Neural progenitor cell (in vitro differentiated cells): Measurements from ENCODE around the gene ALAS1. TPM values are rescaled to one million over a fixed set of nuclear protein-coding genes. Genes with fewer than 3 reads are reported as not detected.

Source experiments
- DNase-seq: peaks from one replicate; pipeline ENCODE4 v3.0.0-alpha.2; 2016; ENCODE audit warnings: low spot score
- H2AFZ ChIP-seq: fragments of 200-600 bp; sonication (generic); replicated peaks from 2 replicates; pipeline ENCODE4 v1.6.1; 2016; ENCODE audit warnings: antibody characterized with exemption
- H3F3A ChIP-seq: fragments of 200-600 bp; sonication (generic); 2 replicates; pipeline ENCODE4 v1.6.1; 2016; ENCODE audit warnings: antibody characterized with exemption, low read depth
- H3K27ac ChIP-seq: fragments of 200-600 bp; sonication (generic); 2 replicates; pipeline ENCODE4 v1.5.1; 2016; ENCODE audit warnings: mild to moderate bottlenecking
- H3K27me3 ChIP-seq: fragments of 200-600 bp; sonication (generic); 2 replicates; pipeline ENCODE4 v1.6.1; 2016; ENCODE audit warnings: mild to moderate bottlenecking, moderate library complexity
- H3K36me3 ChIP-seq: fragments of 200-600 bp; sonication (generic); 2 replicates; pipeline ENCODE4 v1.5.1; 2016
- H3K4me1 ChIP-seq: fragments of 200-600 bp; sonication (generic); 2 replicates; pipeline ENCODE4 v1.6.1; 2016; ENCODE audit warnings: mixed run types
- H3K4me2 ChIP-seq: fragments of 200-600 bp; sonication (generic); 2 replicates; pipeline ENCODE4 v1.6.1; 2016
- H3K4me3 ChIP-seq: fragments of 200-600 bp; sonication (generic); 2 replicates; pipeline ENCODE4 v1.5.1; 2016
- H3K79me2 ChIP-seq: fragments of 200-600 bp; sonication (generic); 2 replicates; pipeline ENCODE4 v1.6.1; 2016; ENCODE audit warnings: low read depth
- H3K9ac ChIP-seq: fragments of 200-600 bp; sonication (generic); 2 replicates; pipeline ENCODE4 v1.6.1; 2016
- H3K9me3 ChIP-seq: fragments of 200-600 bp; sonication (generic); 2 replicates; pipeline ENCODE4 v1.5.1; 2016; ENCODE audit warnings: low read depth
- H4K20me1 ChIP-seq: fragments of 200-600 bp; sonication (generic); 2 replicates; pipeline ENCODE4 v1.6.1; 2016; ENCODE audit warnings: low read depth
- H3K27ac Mint-ChIP-seq: 3 replicates; pipeline ENCODE4 v1.8.0; 2021; ENCODE audit warnings: mixed read lengths
- H3K27me3 Mint-ChIP-seq: 2 replicates; pipeline ENCODE4 v1.8.0; 2022; ENCODE audit warnings: low read depth, mild to moderate bottlenecking, inconsistent platforms, moderate library complexity, mixed read lengths; ENCODE audit not compliant: insufficient read depth
- H3K36me3 Mint-ChIP-seq: 3 replicates; pipeline ENCODE4 v1.8.0; 2021; ENCODE audit warnings: mixed read lengths
- H3K4me1 Mint-ChIP-seq: 3 replicates; pipeline ENCODE4 v1.8.0; 2021; ENCODE audit warnings: mixed read lengths
- H3K4me3 Mint-ChIP-seq: 3 replicates; pipeline ENCODE4 v1.8.0; 2021; ENCODE audit warnings: mild to moderate bottlenecking, moderate library complexity, mixed read lengths
- H3K9me3 Mint-ChIP-seq: 3 replicates; pipeline ENCODE4 v1.8.0; 2020; ENCODE audit warnings: mixed read lengths
- CTCF ChIP-seq: fragments of 200-600 bp; sonication (generic); IDR thresholded peaks from 2 replicates; pipeline ENCODE4 v1.5.1; 2017; ENCODE audit warnings: antibody characterized with exemption, mild to moderate bottlenecking
- EZH2 ChIP-seq: fragments of 200-600 bp; sonication (generic); IDR thresholded peaks from 2 replicates; pipeline ENCODE4 v1.6.1; 2017; ENCODE audit warnings: antibody characterized with exemption, mild to moderate bottlenecking, moderate library complexity
- EZH2phosphoT487 ChIP-seq: fragments of 200-600 bp; sonication (generic); IDR thresholded peaks from 2 replicates; pipeline ENCODE4 v1.6.1; 2017; ENCODE audit warnings: antibody characterized with exemption
- total RNA-seq: library from RNA; depleted of rRNA; stranded (reverse); fragments of >200 nt; gene quantifications from 2 replicates; pipeline ENCODE4 v1.2.3, GENCODE V29; 2015; ENCODE audit warnings: low replicate concordance

ALAS1 gene
- total RNA-seq, 1 donor from 2014 or later = 35.0 TPM

GRCh38 chr3:52218937-52219650 is 21.1 kb downstream of the ALAS1 start:
- Mint-ChIP-seq H3K9me3 (no peaks in the 10 kb centered on the region), H3K36me3 (peaks cover 13% of the 10 kb centered on the region), H3K27ac (no peak overlapping the region), H3K4me1 (peaks cover 2% of the 10 kb centered on the region), H3K27me3 (peaks cover 3% of the 10 kb centered on the region), H3K4me3 (no peak overlapping the region)
- no peaks in the 10 kb centered on the region for H3K79me2 ChIP-seq
- TF ChIP-seq EZH2 = no peak
- TF ChIP-seq CTCF = no peak
- no peak for TF ChIP-seq EZH2phosphoT487
- H3K9ac ChIP-seq = no peak overlapping the region
- DNase-seq = peak; percentile 36
- no peak overlapping the region for H3K27ac ChIP-seq
- no peaks in the 10 kb centered on the region for H4K20me1 ChIP-seq
- H3K4me2 ChIP-seq = no peak overlapping the region
- H2AFZ ChIP-seq = no peak overlapping the region
- H3K4me3 ChIP-seq = no peak overlapping the region
- peaks cover 3% of the 10 kb centered on the region for H3K4me1 ChIP-seq
- H3F3A ChIP-seq = no peaks in the 10 kb centered on the region
- H3K9me3 ChIP-seq = no peaks in the 10 kb centered on the region
- no peaks in the 10 kb centered on the region for H3K36me3 ChIP-seq
- no peaks in the 10 kb centered on the region for H3K27me3 ChIP-seq

- no peak for TF ChIP-seq EZH2phosphoT487
- TF ChIP-seq EZH2 = no peak
- peak; percentile 93 for TF ChIP-seq CTCF
- DNase-seq = peak; percentile 89
- Histone ChIP-seq H4K20me1 (no peaks in the 10 kb centered on the region), H3K79me2 (no peaks in the 10 kb centered on the region), H3K4me1 (peaks cover 3% of the 10 kb centered on the region), H3K36me3 (no peaks in the 10 kb centered on the region), H3K27me3 (no peaks in the 10 kb centered on the region), H3K4me3 (no peak overlapping the region), H3F3A (no peaks in the 10 kb centered on the region), H3K9me3 (no peaks in the 10 kb centered on the region), H3K27ac (no peak overlapping the region), H2AFZ (peak overlapping the region; percentile 90), H3K4me2 (no peak overlapping the region), H3K9ac (no peak overlapping the region)
- Mint-ChIP-seq H3K27ac (peak overlapping the region; percentile 50), H3K36me3 (peaks cover 6% of the 10 kb centered on the region), H3K4me1 (peaks cover 2% of the 10 kb centered on the region), H3K4me3 (no peak overlapping the region), H3K27me3 (peaks cover 2% of the 10 kb centered on the region), H3K9me3 (no peaks in the 10 kb centered on the region)
Measured at GRCh38 chr3:52220380-52221026, 22.5 kb downstream of the ALAS1 start.

- H3K79me2 ChIP-seq = no peaks in the 10 kb centered on the region
- H3K27me3 ChIP-seq = no peaks in the 10 kb centered on the region
- Mint-ChIP-seq H3K36me3 (peaks cover 4% of the 10 kb centered on the region), H3K27ac (no peak overlapping the region), H3K4me1 (peaks cover 2% of the 10 kb centered on the region), H3K27me3 (peaks cover 2% of the 10 kb centered on the region), H3K9me3 (no peaks in the 10 kb centered on the region), H3K4me3 (no peak overlapping the region)
- no peaks in the 10 kb centered on the region for H3K36me3 ChIP-seq
- no peak for TF ChIP-seq EZH2phosphoT487
- TF ChIP-seq CTCF = no peak
- TF ChIP-seq EZH2 = no peak
- H3K4me3 ChIP-seq = no peak overlapping the region
- H3K4me2 ChIP-seq = no peak overlapping the region
- H3K4me1 ChIP-seq = peaks cover 3% of the 10 kb centered on the region
- no peaks in the 10 kb centered on the region for H3F3A ChIP-seq
- no peak overlapping the region for H3K9ac ChIP-seq
- H3K27ac ChIP-seq = no peak overlapping the region
- H4K20me1 ChIP-seq = no peaks in the 10 kb centered on the region
- H2AFZ ChIP-seq = no peak overlapping the region
- no peaks in the 10 kb centered on the region for H3K9me3 ChIP-seq
- no peak for DNase-seq
Measured at GRCh38 chr3:52221141-52221562, 23.2 kb downstream of the ALAS1 start.
